Measurements from ENCODE around the gene C5.

C5 gene

DNA sequence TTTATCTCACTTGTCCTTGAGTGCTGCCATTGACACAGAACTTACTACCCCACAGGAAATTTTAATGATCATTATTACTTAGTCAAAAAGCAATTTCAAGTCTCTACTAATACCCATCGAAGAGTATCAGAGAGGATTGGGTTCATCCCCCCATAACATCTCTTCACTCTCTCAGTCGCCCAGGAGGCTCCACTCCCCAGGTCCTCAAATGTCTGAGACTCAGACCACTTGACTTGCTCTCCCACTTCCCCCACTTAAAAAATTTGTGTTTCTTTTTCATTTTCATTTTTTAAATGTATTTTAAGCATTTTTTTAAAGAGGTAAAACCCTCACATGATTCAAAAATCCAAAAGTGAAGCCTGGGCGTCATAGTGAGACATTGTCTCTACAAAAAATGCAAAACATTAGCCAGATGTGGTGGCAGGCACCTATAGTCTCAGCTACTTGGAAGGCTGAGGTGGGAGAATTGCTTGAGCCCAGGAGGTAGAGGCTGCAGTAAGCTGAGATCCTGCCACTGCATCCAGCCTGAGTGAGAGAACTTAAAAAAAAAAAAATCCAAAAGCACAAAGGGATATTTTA, 66.7 kb downstream of the C5 start:
- H3K27ac ChIP-seq, result no peak overlapping the region

DNA sequence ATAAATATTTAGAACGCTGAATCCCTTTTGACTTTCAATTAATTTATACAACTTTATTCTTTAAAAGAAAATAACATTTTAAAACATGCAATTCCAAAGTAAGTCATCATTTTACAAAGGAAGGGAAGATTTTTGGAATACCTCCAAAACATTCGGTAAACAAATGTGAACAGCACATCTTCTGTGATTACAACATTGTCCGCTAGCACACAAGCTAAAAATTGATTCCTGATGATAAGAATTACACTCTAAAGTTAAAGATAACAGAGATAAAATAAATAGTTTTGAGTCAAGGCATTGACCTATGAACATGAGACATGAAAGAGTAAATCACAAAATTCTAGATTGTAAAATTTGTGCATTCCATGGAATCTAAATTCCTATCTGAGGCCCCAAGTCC, 67.2 kb downstream of the C5 start:
- no peak overlapping the region for H3K4me3 ChIP-seq
- no peak for DNase-seq (ENCODE audit: low spot score)
- TF ChIP-seq, protein P1, sequence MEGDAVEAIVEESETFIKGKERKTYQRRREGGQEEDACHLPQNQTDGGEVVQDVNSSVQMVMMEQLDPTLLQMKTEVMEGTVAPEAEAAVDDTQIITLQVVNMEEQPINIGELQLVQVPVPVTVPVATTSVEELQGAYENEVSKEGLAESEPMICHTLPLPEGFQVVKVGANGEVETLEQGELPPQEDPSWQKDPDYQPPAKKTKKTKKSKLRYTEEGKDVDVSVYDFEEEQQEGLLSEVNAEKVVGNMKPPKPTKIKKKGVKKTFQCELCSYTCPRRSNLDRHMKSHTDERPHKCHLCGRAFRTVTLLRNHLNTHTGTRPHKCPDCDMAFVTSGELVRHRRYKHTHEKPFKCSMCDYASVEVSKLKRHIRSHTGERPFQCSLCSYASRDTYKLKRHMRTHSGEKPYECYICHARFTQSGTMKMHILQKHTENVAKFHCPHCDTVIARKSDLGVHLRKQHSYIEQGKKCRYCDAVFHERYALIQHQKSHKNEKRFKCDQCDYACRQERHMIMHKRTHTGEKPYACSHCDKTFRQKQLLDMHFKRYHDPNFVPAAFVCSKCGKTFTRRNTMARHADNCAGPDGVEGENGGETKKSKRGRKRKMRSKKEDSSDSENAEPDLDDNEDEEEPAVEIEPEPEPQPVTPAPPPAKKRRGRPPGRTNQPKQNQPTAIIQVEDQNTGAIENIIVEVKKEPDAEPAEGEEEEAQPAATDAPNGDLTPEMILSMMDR (IDR thresholded peaks at IDR 0.05), result no peak

More for the DNA sequence above, 66.7 kb downstream of the C5 start:
- no peak overlapping the region for H3K4me3 ChIP-seq
- DNase-seq (ENCODE audit: low spot score), result no peak
- TF ChIP-seq, protein P1 (IDR thresholded peaks at IDR 0.05), result no peak

DNA sequence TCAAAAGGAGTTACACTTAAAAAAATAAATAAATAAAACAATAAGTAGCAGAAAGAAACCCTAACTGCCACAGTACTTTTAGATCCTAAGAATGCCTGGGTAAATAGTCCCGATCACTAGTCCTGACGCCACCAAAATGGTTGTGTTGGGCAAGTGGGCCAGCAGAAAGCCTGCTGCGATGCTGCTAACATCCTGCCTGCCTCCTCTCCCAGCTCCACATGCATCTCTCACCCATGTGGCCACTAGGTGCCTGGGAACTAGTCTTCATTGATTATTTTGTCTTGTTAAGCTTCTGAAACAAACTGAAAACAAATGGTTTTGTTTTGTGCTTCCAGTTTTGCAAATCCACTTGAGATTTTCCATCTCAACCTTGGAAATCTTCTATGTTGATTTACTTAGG, 69.1 kb downstream of the C5 start:
- DNase-seq (ENCODE audit: low spot score), result no peak
- TF ChIP-seq, protein P1 (IDR thresholded peaks at IDR 0.05), result no peak
- no peak overlapping the region for H3K4me3 ChIP-seq
- H3K27ac ChIP-seq, result no peak overlapping the region

More for the DNA sequence above, 67.2 kb downstream of the C5 start:
- H3K27ac ChIP-seq, result no peak overlapping the region

DNA sequence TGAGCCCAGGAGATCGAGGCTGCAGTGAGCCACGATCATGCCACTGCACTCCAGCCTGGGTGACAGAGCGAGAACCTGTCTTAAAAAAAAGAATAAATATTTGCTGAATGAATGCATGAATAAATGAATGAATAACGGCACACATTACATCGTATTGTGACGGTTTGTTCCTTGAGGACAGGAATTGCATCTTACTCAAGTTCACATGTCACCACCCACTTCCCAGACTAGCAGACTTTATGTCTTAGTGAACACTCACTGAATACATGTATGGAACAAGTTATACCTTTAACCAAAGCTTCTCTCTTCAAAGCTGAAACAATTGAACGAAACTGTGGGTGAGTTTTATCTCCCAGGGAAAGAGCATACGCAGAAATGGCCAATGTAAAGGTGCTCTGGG, 70.3 kb downstream of the C5 start:
- DNase-seq (ENCODE audit: low spot score), result no peak
- no peak overlapping the region for H3K27ac ChIP-seq
- H3K4me3 ChIP-seq, result no peak overlapping the region
- TF ChIP-seq, protein P1 (IDR thresholded peaks at IDR 0.05), result no peak

DNA sequence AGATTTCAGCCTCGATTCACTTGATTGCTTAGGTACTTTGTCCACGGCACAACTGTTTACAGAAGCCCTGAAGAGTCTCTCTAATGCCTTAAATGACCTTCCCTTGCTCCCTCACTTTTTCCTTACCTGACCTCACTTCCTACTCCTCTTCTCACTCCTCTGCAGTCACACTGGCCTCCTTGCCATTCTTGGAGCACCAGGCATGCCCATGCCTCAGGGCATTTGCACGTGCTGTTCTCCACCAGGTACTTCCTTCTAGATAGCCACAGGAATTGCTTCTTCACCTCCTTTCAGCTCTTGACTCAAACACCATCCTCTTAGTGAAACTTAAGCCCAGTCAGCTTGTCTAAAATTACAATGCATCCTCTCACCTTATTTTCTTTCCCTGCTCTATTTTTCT, 71.1 kb downstream of the C5 start:
- no peak for DNase-seq (ENCODE audit: low spot score)
- TF ChIP-seq, protein P1 (IDR thresholded peaks at IDR 0.05), result no peak

DNA sequence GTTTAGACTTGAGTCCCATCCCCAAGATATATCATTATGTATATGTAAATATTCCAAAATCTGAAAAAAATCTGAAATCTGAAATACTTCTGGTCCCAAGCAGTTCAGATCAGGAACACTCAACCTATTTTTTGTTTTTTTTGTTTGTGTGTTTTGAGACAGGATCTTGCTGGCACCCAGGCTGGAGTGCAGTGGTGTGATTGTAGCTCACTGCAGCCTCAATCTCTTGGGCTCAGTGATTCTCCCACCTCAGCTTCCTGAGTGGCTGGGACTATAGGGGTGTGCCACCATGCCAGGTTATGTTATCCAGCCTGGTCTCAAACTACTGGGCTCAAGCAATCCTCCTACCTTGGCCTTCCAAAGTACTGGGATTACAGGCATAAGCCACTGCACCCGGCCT, 72.8 kb downstream of the C5 start:
- no peak for DNase-seq (ENCODE audit: low spot score)
- TF ChIP-seq, protein P1 (IDR thresholded peaks at IDR 0.05), result no peak
- H3K4me3 ChIP-seq, result no peak overlapping the region
- no peak overlapping the region for H3K27ac ChIP-seq

More for the DNA sequence above, 71.1 kb downstream of the C5 start:
- Histone ChIP-seq H3K4me3 (no peak overlapping the region), H3K27ac (no peak overlapping the region)

DNA sequence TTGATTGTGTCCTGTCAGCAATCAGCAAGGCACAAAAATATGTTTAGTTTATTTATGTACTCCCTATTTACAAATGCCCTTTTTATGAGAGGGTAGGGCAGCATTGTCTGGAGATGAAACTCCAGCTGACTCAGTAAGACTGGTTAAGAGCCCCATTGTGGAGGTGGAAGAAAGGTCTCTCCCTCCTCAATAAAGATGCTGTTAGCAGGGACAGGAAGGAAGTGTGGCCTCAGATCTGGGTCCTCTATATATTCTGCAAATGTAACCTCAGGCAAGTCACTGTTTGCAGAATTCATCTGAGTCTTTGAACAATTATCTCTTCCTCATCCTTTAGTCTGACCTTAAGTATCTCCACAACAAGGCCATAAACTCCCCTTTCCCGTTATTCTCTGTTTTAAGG, 75.2 kb downstream of the C5 start:
- DNase-seq (ENCODE audit: low spot score), result no peak
- Histone ChIP-seq H3K27ac (no peak overlapping the region), H3K4me3 (no peak overlapping the region)
- TF ChIP-seq, protein P1 (IDR thresholded peaks at IDR 0.05), result no peak
